NCI-H1105 (cell line): ENCODE results near the gene PTPRN2.

Source experiments
- DNase-seq: peaks from one replicate; lab custom pipeline; 2025; lab: John Stamatoyannopoulos, UW

Gene PTPRN2

DNA sequence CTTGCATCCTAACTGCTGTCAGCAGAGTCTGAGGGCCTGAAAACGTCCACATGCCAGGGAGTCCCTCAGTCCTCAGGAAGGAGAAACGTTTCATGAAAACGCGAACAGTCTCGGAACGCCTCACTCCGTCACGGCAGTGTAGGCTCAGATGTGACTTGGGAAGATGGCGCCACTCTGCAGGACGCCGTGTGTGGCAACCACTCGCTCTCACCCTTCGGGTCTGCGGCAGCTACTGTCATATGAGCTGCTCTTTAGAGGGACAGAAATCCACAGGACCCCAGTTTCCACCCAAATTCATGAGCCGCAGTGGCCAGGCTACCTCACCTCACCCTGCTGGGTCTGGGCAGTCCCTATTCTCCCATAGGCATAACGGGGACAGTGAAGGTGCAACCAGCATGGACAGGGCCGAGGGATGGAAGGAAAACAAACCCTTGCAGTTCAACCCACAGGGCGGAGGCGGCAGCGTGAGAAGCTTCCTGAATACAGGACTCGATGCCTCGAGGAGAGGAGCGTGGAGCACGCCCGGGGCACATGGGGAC, 812.5 kb downstream of the PTPRN2 start:
- no peak for DNase-seq

DNA sequence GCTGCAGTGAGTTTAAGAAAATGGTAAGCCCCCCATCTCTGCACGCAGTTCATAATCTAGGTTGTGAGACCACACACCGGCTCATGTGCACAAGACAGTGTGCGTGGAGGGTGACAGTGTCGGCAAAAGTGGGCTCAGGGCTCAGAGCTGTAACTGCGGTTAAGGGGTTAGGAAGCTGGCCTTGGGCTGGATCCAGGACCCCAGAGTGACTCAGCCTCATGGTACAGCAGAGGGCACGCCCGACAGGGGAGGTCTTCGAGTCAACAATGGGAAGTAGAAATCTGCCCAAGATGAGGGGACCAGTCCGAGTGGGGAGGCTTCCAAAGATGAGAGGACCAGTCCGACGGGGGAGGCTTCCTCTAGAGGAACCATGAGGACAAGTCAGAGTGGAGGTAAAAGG, 813.1 kb downstream of the PTPRN2 start:
- no peak for DNase-seq

DNA sequence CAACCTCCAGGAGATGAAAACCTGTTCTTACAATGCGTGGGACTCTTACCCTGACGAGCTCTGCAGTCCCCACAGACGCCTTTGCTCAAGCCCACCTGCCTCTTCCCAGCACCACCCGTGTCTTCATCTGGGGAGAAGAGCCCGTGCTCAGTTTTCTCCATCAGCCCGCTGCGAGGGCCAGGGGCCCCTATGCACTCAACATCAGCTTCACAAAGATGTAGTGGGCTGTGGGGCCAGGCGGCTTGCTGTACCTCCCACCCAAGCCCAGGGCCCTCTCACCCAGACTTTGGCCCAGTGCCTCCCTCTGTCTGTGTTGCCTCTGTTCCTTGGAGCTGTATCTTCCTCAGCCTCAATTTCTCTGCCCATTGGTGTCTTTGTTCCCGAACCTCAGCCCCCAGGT, 814.3 kb downstream of the PTPRN2 start:
- no peak for DNase-seq

DNA sequence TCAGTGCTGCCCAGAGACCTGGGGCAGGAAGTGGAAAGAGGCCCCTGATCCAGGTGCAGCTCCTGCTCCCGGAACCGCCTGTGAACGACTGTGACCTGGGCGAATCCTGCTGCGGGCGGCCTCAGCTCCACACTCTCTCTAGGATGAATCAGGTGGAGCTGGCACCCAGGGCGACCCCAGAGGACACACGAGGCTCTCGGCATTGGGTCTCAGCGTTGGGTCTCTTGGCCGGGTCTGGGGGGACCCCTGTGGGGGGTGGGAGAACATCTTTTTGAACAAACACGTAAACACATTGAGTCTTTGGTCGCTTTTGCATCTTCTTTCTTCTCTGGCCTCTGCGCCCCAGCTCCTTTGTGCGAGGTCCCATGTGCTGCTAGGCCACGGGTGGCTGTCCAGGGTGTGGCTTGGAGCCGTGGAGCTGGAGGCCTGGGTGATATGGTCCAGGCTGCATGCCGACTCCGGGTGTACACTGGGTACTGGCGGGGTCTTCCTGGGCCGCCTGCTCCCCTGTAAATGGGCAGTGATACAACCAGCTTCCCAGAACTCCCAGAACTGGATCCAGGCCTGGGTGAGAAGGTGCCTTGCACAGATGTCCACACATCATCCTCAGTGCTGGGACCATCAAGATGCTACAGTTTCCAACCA, 815.0 kb downstream of the PTPRN2 start:
- no peak for DNase-seq

DNA sequence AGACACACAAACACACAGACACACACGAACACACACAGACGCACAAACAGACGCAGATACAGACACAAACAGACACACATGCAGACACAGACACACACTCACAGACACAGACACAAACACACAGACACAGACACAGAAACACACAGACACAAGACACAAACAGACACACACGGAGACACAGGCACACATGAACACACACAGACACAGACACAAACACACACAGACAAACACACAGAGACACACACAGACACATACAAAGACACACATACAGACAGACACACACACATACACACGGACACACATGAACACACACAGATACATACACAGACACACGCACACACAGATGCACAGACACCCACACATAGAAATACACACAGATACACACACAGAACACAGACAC, 815.9 kb downstream of the PTPRN2 start:
- no peak for DNase-seq

DNA sequence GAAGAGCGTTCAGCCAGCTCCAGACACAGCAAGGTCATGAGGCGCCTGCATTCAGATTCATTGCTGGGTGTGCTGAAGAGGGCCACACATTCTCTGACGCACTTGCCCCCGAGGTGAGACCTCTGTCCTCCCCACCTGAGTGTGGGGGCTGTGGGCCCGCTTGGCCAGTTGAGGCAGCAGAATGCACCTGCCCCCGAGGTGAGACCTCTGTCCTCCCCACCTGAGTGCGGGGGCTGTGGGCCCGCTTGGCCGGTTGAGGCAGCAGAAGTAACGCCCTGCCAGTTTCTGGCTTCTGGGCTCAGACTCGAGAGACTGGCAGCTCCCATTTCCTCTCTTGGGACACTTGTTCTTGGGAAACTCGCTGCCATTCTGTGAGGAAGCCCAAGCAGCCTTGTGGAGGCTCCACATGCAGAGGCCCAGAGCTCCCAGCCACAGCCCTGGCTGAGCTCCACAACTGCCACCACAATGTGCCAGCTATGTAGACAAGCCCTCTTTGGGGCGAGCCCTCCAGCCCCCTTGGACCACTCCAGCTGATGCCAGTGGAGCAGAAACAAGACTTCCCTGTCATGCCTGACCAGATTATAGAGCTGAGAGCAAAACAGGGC, 816.8 kb downstream of the PTPRN2 start:
- no peak for DNase-seq

DNA sequence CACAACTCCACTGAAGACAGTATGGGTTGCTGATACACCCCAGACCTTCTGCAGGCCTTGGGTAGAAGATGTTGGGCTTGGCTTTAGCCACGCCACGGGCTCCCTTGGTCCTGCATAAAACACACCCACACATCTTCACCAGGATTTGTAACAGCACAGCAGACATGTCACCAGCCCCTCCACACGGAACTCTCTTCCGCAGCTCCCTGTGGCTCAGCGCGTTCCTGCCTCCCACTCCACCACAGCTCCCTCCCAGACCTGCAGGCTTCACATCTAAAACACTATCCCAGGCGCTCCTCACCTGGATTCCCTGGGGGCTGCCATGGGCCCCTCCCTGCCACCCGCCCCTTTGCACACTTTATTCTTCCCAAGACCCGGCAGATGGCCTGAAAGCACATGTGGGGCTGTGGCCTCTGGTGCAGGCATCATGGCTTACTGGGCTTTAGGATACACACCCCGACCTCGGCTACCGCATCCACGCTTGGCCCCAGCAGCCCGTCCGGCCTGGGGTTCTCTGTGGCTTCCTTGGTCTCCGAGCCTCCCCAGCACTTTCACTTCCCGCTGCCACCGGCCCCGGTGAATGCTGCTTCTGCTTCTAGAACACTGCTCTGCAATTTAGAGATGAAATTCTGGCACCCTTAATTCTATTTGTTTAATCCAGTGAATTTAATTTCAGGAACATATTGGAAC, 818.0 kb downstream of the PTPRN2 start:
- no peak for DNase-seq

DNA sequence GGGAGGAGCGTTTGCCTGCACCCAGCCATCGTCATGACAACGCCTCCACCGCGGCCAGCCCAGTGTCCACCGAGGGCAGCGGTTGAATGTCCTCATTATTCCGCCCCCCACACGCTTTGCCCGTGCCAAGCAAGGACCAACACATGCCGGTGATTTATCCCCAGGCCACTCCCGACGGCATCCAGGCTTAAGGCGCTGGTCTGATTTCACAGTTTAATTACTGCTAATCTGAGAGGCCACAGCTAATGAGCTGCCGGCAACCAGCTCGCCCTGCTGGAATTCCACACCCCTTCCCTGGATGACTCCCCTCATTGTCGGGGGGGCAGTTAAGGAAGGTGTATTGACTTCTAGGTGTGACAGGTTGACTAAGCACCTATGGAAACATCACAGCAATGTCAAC, 818.5 kb downstream of the PTPRN2 start:
- peak; percentile 27 for DNase-seq

DNA sequence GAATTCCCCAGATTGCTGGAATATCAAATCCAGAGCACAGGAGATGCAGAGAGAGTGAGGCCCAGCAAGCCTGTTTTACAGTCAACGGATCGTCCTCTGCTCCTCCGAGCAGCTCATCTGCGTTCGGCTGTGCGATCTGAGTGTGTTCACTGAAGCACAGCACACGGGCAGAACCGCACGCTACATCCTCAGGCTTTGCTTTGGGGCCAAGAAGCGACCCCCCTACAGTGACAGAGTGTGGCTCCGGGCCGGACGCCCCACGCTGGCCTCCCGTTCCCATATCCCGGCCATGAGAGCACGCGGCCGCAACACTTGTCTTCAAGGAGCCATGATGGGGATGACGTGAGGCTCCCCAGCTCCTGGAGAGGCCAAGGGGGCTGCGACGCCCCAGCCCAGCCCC, 819.4 kb downstream of the PTPRN2 start:
- no peak for DNase-seq

DNA sequence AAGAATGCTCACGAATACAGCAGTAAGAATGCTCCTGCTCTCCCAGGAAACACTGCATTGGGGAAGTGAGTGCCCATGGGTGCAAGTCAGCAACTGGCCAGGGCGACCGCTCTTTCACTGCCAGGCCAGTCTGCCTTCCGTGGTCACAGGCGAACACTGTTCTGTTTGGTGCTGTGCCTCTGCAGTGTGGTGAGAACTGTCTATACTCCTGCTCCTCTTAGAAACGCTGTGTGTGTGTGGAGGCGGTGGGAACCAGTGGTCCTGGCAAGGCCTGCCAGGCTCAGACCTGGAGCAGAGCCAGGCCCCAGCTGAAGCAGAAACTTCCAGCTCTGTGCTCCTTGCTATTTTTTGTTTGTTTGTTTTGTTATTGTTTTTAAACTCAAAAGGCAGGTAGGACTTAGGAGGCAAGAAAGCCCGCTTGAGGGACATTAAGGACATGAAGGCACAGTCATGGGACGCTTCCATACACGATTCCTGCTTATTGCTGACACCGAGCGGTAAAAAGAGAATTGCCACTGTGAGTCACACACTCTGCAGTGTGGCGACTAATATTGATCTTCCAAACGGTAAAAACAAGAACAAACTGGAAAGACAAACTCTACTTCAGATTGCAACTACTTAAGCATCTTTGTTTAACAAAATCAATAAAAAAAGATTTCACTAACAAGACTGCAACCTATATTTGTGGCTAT, 820.0 kb downstream of the PTPRN2 start:
- no peak for DNase-seq

DNA sequence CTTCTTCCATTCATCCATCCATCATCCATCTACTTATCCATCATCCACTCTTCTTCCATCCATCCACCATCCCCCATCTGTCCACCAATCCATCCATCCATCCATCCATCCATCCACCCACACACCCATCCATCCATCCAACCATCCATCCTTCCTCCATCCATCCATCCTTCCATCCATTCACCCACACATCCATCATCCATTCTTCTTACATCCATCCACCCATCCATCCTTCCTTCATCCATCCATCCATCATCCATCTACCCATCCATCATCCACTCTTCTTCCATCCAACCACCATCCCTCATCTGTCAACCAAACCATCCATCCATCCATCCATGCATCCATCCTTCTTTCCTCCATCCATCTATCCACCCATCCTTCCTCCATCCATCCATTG, 821.5 kb downstream of the PTPRN2 start:
- DNase-seq: no peak

DNA sequence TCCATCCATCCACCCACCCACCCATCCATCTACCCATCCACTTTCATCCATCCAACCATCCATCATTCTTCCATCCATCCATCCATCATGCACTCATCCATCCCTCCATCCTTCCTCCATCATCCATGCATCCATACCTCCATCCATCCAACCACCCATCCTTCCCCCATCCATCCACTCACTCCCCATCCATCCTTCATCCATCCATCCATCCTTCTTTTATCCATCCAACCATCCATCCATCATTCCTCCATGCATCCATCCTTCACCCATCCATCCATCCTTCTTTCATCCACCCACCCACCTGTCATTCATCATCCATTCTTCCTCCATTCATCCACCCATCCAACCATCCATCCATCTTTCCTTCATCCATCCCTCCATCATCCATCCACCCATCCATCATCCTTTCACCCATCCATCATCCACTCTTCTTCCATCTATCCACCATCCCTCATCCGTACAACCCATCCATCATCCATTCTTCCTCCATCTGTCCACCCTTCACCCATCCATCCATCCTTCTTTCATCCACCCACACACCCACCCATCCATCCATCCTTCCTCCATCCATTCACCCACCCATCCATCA, 822.6 kb downstream of the PTPRN2 start:
- DNase-seq: no peak

DNA sequence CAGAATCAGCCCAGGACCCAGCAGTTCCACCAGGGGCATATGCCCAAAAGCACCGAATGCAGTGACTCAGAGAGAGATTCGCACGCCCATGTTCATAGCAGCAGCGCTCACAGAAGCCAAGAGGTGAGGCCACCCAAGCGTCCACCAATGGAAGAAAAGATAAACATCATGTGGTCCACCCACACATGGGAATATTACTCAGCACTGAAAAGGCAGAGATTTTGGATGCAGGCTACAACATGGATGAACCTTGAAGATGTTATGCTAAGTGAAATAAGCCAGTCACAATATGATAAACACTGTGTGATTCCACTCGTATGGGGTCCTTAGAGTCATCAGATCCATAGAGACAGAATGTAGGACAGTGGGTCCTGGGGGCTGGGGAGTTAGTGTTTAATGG, 823.4 kb downstream of the PTPRN2 start:
- DNase-seq: no peak

DNA sequence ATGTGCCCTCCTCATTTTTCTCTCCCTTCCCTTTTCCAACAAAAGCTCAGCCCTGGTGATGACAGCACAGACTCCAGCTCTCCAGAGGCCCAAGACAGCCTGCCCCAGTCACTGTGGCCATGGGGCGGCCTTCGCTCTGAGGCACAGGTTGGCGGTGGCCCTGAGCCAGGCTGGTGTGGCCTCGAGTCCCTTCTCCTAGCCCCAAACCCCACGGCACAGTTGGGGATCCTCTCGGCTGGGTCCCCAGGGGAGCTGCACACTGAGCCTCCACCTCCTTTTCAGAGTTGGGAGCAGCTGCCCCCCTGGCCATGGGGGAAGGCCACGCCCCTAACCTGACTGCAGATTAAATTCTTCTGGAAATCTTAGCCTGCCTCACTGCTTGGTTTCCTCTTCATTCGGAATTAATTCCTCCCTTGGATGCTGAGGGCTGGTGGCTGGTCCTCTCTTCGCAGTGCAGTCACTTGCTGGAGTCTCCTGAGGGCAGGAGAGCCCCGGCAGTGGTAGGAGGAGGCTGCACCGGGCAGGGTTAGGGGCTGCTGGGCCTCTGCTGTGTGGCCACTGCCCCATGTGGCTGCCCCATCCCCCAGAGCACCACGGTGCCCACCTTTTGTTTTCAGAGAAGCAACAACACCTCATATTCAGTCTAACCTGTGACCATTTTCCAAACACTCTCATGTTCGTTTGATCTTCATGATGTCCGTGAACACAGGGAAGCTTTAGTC, 824.2 kb downstream of the PTPRN2 start:
- no peak for DNase-seq

DNA sequence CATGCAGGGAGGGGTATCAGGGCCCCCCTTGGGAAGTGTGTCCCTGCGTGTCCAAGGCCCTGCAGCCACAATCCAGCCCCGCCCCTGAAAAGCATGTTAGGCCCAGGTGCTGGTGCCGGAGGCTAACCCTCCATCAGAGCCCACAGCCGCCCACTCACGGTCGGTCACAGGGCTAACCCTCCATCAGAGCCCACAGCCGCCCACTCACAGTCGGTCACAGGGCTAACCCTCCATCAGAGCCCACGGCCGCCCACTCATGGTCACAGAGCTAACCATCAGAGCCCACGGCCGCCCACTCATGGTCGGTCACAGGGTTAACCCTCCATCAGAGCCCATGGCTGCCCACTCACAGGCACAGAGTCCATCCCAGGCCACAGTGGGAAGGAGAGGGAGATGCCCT, 824.8 kb downstream of the PTPRN2 start:
- DNase-seq: no peak

DNA sequence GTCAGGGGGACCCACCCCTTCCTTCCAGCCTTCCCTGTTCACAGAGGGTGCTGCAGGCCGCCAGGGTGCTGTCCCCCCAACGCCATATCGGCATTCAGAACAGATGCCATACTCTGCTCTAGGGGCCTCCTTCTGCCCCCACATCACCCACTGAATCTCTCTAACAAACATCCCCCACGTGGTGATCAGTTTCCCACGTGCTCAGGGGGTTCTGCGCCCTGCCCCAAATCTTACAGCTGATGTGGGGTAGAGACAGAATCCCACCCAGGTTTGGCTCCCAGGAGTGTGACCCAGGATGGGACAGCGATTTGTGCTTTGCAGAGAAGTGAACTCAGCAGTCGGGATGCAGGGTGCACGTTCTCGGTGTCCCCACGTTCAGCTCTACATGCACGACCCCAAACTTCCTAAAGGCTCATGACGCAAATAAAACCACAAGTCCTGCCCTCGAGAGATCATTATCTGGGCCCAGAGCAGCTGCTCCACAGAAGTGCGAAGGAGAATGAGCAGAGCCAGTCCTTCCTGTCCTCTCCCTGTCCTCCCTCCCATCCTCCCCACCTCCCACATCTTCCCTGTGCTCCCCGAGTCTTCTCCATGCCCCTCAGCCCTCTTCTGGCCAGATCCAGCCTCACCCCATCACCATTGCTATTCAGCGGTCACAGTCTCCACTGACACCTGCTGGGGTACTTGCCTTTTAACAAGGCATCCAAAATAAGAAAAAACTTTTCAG, 827.5 kb downstream of the PTPRN2 start:
- DNase-seq: no peak

DNA sequence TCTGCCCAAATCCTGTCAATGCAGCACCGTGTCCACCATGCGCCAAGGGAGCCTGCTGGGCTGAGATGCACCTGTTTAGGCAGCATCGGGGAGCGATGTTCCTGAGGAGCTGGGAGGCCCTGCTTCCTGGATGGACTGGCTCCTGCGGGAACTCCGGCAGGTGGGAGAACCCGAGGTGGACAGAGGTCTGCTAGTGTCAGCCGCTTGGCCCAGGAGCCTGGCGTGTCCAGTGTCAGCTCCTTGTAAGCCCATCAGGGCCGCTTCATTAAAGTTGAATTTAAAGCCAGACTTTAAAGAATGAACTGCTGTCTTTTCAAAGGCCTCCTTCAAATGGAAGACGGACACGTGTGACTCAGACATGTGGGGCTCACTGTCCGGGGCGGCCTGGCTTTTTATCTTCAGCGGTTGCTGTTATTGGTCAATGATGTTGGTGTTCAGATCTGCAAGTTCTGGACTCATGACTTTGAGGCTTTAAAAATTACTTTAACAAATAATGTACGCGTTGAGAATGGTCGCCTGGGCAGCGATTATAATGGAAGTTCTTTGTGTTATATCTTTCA, 828.3 kb downstream of the PTPRN2 start:
- DNase-seq: no peak

DNA sequence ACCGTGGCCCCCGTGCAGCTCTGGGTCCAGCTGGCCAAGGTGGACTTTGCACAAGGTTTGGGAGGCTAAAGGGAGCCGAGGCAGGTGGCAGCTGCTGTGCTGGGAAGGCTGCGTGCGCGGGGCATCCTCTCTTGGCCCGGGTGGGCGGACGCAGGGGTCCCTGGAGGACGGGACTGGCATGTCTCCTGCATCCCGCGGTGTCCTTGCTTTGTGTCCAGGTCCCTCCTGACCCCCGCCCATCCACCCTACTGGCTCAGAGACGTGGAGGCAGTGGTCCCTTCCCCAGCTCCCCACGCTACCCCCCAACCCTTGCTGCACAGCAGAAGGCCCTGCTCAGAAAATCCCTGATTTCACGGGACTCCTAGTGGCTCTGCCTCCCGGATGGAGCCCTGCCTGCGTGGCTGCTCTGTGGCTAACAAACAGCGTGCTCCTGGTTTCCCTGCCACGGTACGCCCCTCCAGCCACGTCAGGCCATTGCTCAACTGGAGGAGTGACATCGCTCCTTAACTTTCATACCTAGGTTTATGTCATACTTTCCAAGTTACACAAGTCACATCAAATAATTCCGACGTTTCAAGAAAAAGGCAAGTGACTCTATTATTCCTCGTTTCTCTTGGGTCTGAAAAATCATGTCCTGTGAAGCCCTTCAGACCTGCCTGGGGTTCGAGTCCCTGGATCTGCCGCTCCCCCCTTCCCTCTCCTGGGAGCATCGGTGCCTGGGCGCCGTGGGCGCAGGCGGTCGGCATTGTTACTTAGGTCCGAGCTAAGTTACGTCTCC, 829.0 kb downstream of the PTPRN2 start:
- DNase-seq: no peak

DNA sequence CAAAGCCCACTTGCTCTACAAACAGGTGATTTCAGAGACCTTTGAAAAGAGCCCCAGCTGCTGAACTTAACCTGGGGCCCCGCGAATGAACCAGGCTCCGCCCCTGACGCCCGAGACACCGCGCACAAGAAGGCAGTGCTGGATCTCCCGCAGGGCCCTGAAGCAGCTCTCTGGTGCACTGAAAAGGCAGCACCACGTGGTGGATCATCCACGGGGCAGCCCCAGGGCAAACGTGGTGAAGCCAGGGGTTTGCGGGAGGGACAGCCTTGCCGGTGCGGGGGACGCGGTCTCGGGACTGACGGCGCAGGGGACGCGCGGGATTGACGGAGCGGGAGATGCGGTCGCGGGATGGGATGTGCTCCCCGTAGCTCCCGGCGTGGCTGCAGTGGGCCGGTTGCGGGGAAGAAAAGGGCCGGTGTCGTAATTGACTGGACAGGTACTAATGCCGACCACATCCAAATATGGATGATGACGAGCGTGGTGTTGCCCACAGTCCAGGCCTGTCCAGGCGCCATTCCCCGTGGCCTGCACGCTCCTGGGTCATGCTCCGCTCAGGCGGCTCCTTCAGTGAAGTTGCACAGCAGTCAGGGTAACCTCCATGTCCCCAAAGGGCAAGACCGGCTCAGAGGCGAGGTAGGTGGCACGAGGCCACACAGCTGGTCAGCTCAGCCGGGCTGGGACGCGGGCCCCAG, 829.7 kb downstream of the PTPRN2 start:
- DNase-seq: no peak
